ENCODE measurements around the gene PIGO.

DNA sequence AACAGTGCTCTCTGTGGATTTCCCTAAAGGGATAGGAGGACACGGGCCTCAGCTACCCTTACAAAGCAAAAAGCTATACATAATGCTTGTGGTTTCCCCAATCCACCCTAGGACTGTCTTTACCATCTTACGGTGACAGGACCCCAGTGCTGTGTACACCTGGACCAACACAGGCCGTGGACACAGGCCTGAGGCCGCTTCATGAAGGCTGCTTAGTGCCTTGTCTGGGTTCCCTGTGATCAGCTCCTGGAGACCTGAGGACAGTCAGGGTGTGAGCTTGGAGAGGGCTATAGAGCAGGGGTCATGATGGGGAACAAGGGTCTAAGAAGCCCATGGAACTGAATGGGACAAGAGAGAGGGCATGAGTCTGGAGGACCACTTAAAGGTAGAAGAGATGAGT lies 19.5 kb downstream of the PIGO start:
- no peak for TF ChIP-seq POLR2A (IDR thresholded peaks at IDR 0.05; ENCODE audit: control extremely low read depth in 1 of 2, low read depth in 2 of 2, low read length in 2 of 2)
- TF ChIP-seq, protein P1, sequence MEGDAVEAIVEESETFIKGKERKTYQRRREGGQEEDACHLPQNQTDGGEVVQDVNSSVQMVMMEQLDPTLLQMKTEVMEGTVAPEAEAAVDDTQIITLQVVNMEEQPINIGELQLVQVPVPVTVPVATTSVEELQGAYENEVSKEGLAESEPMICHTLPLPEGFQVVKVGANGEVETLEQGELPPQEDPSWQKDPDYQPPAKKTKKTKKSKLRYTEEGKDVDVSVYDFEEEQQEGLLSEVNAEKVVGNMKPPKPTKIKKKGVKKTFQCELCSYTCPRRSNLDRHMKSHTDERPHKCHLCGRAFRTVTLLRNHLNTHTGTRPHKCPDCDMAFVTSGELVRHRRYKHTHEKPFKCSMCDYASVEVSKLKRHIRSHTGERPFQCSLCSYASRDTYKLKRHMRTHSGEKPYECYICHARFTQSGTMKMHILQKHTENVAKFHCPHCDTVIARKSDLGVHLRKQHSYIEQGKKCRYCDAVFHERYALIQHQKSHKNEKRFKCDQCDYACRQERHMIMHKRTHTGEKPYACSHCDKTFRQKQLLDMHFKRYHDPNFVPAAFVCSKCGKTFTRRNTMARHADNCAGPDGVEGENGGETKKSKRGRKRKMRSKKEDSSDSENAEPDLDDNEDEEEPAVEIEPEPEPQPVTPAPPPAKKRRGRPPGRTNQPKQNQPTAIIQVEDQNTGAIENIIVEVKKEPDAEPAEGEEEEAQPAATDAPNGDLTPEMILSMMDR (IDR thresholded peaks at IDR 0.05; ENCODE audit: control extremely low read depth in 1 of 3, insufficient read depth in 1 of 3, low read depth in 1 of 3, low read length in 3 of 3), result no peak
- no peak for TF ChIP-seq TAF1 (IDR thresholded peaks at IDR 0.05; ENCODE audit: low read depth, low read length)
- TF ChIP-seq EP300 (IDR thresholded peaks at IDR 0.05; ENCODE audit: borderline replicate concordance in 1 of 2, low read depth in 2 of 2, low read length in 2 of 2), result no peak
- no peak for TF ChIP-seq SP2 (IDR thresholded peaks at IDR 0.05; ENCODE audit: low read length)
- TF ChIP-seq GABPA (IDR thresholded peaks at IDR 0.05; ENCODE audit: borderline replicate concordance, insufficient read depth, low read length), result no peak
- no peak for TF ChIP-seq GTF2F1 (IDR thresholded peaks at IDR 0.05; ENCODE audit: borderline replicate concordance, low read depth, low read length)
- TF ChIP-seq PHF8 (conservative IDR thresholded peaks at IDR 0.05; ENCODE audit: low read depth, low read length), result no peak
- no peak for TF ChIP-seq RAD21 (IDR thresholded peaks at IDR 0.05 in 1 of 2, conservative IDR thresholded peaks at IDR 0.05 in 1 of 2; ENCODE audit: low read depth in 2 of 2, low read length in 2 of 2)
- TF ChIP-seq CBX5 (IDR thresholded peaks at IDR 0.05; ENCODE audit: low read depth, low read length), result no peak
- no peak for TF ChIP-seq BCL11A (IDR thresholded peaks at IDR 0.05; ENCODE audit: low read depth in 2 of 2, low read length in 2 of 2)
- no peak for TF ChIP-seq EZH2 (IDR thresholded peaks at IDR 0.05; ENCODE audit: low read depth, low read length, severe bottlenecking)
- TF ChIP-seq MAX (IDR thresholded peaks at IDR 0.05), result no peak
- no peak for TF ChIP-seq KDM1A (IDR thresholded peaks at IDR 0.05; ENCODE audit: borderline replicate concordance, low read length)
